PC-3 (cell line): ENCODE data around the gene CKAP5. TPM values are rescaled to one million over a fixed set of nuclear protein-coding genes. Genes with fewer than 3 reads are reported as not detected.

Experiments used
- ATAC-seq: fragments of 200-7000 bp; cut with Tn5 transposase; 2 replicates; pipeline ENCODE4 v1.9.1; 2020; ENCODE audit warnings: mild to moderate bottlenecking, moderate library complexity
- BruUV-seq: library from RNA; stranded (reverse); fragments of 400-500 nt; replicated peaks from 2 replicates; lab custom pipeline; 2021; lab: Mats Ljungman, UMichigan
- CTCF ChIA-PET: fragments of 300-600 bp; sonication (Branson Sonifier 250); formaldehyde crosslinking; loops from one replicate; lab custom pipeline; 2022; ENCODE audit warnings: antibody characterized with exemption; lab: Charles Lee
- POLR2A ChIA-PET: fragments of 300-600 bp; sonication (Branson Sonifier 250); formaldehyde crosslinking; loops from one replicate; lab custom pipeline; 2022; ENCODE audit warnings: antibody characterized with exemption; ENCODE audit not compliant: unreplicated experiment; lab: Charles Lee
- DNase-seq: peaks from one replicate; pipeline ENCODE4 v3.0.0-alpha.2; 2015
- H2AFZ ChIP-seq: fragments of 300-600 bp; sonication (generic); 2 replicates; pipeline ENCODE4 v1.6.0; 2016; ENCODE audit warnings: antibody characterized with exemption, low read length
- H3F3A ChIP-seq: fragments of 300-600 bp; sonication (generic); one replicate; pipeline ENCODE4 v1.6.0; 2017; ENCODE audit warnings: antibody characterized with exemption, low read length, control low read depth, mild to moderate bottlenecking; ENCODE audit not compliant: unreplicated experiment
- H3K27ac ChIP-seq: fragments of 300-600 bp; sonication (generic); 2 replicates; pipeline ENCODE4 v1.5.1; 2016; ENCODE audit warnings: mild to moderate bottlenecking, low read length
- H3K27me3 ChIP-seq: fragments of 300-600 bp; sonication (generic); 2 replicates; pipeline ENCODE4 v1.6.1; 2016; ENCODE audit warnings: low read length, mixed read lengths
- H3K36me3 ChIP-seq: fragments of 300-600 bp; sonication (generic); 2 replicates; pipeline ENCODE4 v1.6.1; 2016; ENCODE audit warnings: low read depth, mixed run types, low read length, mixed read lengths
- H3K4me1 ChIP-seq: fragments of 300-600 bp; sonication (generic); 2 replicates; pipeline ENCODE4 v1.5.1; 2016; ENCODE audit warnings: low read length; ENCODE audit not compliant: insufficient read depth
- H3K4me2 ChIP-seq: fragments of 300-600 bp; sonication (generic); 2 replicates; pipeline ENCODE4 v1.6.0; 2016; ENCODE audit warnings: low read length
- H3K4me3 ChIP-seq: fragments of 300-600 bp; sonication (generic); 2 replicates; pipeline ENCODE4 v1.5.1; 2016; ENCODE audit warnings: mild to moderate bottlenecking, low read length, mixed read lengths
- H3K79me2 ChIP-seq: fragments of 300-600 bp; sonication (generic); 2 replicates; pipeline ENCODE4 v1.6.1; 2017; ENCODE audit warnings: low read length, mixed read lengths
- H3K9ac ChIP-seq: fragments of 300-600 bp; sonication (generic); 2 replicates; pipeline ENCODE4 v1.6.0; 2016; ENCODE audit warnings: mild to moderate bottlenecking, low read length
- H3K9me2 ChIP-seq: fragments of 300-600 bp; sonication (generic); replicated peaks from 2 replicates; pipeline ENCODE4 v1.6.1; 2016; ENCODE audit warnings: mixed run types, low read length, mixed read lengths
- H3K9me3 ChIP-seq: fragments of 300-600 bp; sonication (generic); 2 replicates; pipeline ENCODE4 v1.6.1; 2016; ENCODE audit warnings: low read length, mixed read lengths
- H4K20me1 ChIP-seq: fragments of 300-600 bp; sonication (generic); 2 replicates; pipeline ENCODE4 v1.6.1; 2016; ENCODE audit warnings: low read length, mixed read lengths
- CTCF ChIP-seq: fragments of 300-600 bp; sonication (generic); conservative IDR thresholded peaks from 2 replicates; pipeline ENCODE4 v1.5.1; 2017; ENCODE audit warnings: antibody characterized with exemption, low read depth, mild to moderate bottlenecking, low read length
- EZH2 ChIP-seq: fragments of 300-600 bp; sonication (generic); IDR thresholded peaks from one replicate; pipeline ENCODE4 v1.6.1; 2017; ENCODE audit warnings: antibody characterized with exemption, mild to moderate bottlenecking, low read length; ENCODE audit not compliant: unreplicated experiment
- EZH2phosphoT487 ChIP-seq: fragments of 300-600 bp; sonication (generic); IDR thresholded peaks from 2 replicates; pipeline ENCODE4 v1.6.1; 2018; ENCODE audit warnings: mild to moderate bottlenecking, antibody characterized with exemption, low read length, borderline replicate concordance
- intact Hi-C: fragments of 100-400 bp; cut with micrococcal nuclease; formaldehyde crosslinking; loops from 2 replicates; pipeline ENCODE4 v1.9.0; 2023
- total RNA-seq: library from RNA; depleted of rRNA; stranded (reverse); fragments of >200 nt; gene quantifications from 2 replicates; pipeline ENCODE4 v1.2.3, GENCODE V29; 2014

Gene CKAP5
- total RNA-seq, 1 experiment from 2014 or later = 86.4 TPM

GRCh38 chr11:46874586-46874985 lies 28.5 kb upstream of the CKAP5 start:
- POLR2A ChIA-PET = no interaction called here
- no TSS peak for BruUV-seq
- CTCF ChIA-PET = no interaction called here

GRCh38 chr11:46868912-46869311 lies 22.8 kb upstream of the CKAP5 start:
- no peaks in the 10 kb centered on the region for H3K9me2 ChIP-seq
- H3K27ac ChIP-seq = no peak overlapping the region
- H2AFZ ChIP-seq = no peak overlapping the region
- BruUV-seq = no TSS peak
- ChIA-PET POLR2A (no interaction called here), CTCF (no interaction called here)
- no peaks in the 10 kb centered on the region for H3F3A ChIP-seq
- no peaks in the 10 kb centered on the region for H3K79me2 ChIP-seq
- H3K4me1 ChIP-seq = no peaks in the 10 kb centered on the region
- no peak overlapping the region for H3K9ac ChIP-seq
- H4K20me1 ChIP-seq = no peaks in the 10 kb centered on the region
- H3K4me3 ChIP-seq = no peak overlapping the region
- H3K36me3 ChIP-seq = no peaks in the 10 kb centered on the region
- ATAC-seq = no peak
- intact Hi-C loops = no loop called here
- no peak for DNase-seq
- H3K4me2 ChIP-seq = no peak overlapping the region
- no peaks in the 10 kb centered on the region for H3K9me3 ChIP-seq
- TF ChIP-seq EZH2 = no peak
- no peak for TF ChIP-seq EZH2phosphoT487
- no peak for TF ChIP-seq CTCF
- no peaks in the 10 kb centered on the region for H3K27me3 ChIP-seq

More at GRCh38 chr11:46874586-46874985, 28.5 kb upstream of the CKAP5 start:
- Histone ChIP-seq H3K4me1 (no peaks in the 10 kb centered on the region), H3K9me2 (no peaks in the 10 kb centered on the region), H3K9me3 (no peaks in the 10 kb centered on the region), H4K20me1 (no peaks in the 10 kb centered on the region), H3K4me2 (no peak overlapping the region), H3F3A (no peaks in the 10 kb centered on the region), H3K4me3 (no peak overlapping the region), H3K79me2 (no peaks in the 10 kb centered on the region), H2AFZ (no peak overlapping the region), H3K27me3 (no peaks in the 10 kb centered on the region), H3K27ac (no peak overlapping the region), H3K36me3 (no peaks in the 10 kb centered on the region), H3K9ac (no peak overlapping the region)
- intact Hi-C loops = no loop called here
- ATAC-seq (no peak), DNase-seq (no peak)
- TF ChIP-seq EZH2phosphoT487 (no peak), EZH2 (no peak), CTCF (no peak)

DNA sequence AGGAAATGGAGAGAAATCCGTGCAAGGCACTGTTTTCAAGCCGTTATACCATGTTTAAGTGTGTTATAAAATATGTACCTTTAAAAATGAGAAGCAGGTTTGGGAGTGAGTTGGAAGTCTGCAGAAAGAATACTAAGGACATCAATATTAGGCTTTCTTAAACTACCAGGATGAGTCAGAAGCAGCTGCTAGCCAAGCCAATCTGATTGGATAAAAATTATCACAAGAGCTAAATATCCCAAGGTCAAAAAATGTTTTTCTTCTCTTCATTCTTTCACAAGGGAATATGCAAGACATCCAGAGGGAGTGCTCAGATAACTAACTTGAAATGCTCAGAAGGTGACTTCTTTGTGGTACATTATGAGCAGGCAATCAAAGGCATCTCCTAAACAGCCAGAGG lies 19.3 kb upstream of the CKAP5 start:
- no peak for DNase-seq
- no peaks in the 10 kb centered on the region for H3K27me3 ChIP-seq
- no peak overlapping the region for H3K4me2 ChIP-seq

More for the DNA sequence above, 19.3 kb upstream of the CKAP5 start:
- H4K20me1 ChIP-seq = no peaks in the 10 kb centered on the region
- no peaks in the 10 kb centered on the region for H3K9me2 ChIP-seq
- intact Hi-C loops = no loop called here
- no peaks in the 10 kb centered on the region for H3K4me1 ChIP-seq
- H3F3A ChIP-seq = no peaks in the 10 kb centered on the region
- H3K4me3 ChIP-seq = no peak overlapping the region
- H3K9me3 ChIP-seq = no peaks in the 10 kb centered on the region
- H3K79me2 ChIP-seq = no peaks in the 10 kb centered on the region
- H3K36me3 ChIP-seq = no peaks in the 10 kb centered on the region
- ChIA-PET CTCF (no interaction called here), POLR2A (no interaction called here)
- TF ChIP-seq EZH2 = no peak
- TF ChIP-seq EZH2phosphoT487 = no peak
- no peak for TF ChIP-seq CTCF
- no peak overlapping the region for H2AFZ ChIP-seq
- H3K27ac ChIP-seq = no peak overlapping the region
- H3K9ac ChIP-seq = no peak overlapping the region
- no TSS peak for BruUV-seq
- no peak for ATAC-seq
